ENCODE data around the gene MAML3.
A peak's percentile ranks its signal among the peaks of the same experiment; 100 is the strongest.

Gene MAML3

DNA sequence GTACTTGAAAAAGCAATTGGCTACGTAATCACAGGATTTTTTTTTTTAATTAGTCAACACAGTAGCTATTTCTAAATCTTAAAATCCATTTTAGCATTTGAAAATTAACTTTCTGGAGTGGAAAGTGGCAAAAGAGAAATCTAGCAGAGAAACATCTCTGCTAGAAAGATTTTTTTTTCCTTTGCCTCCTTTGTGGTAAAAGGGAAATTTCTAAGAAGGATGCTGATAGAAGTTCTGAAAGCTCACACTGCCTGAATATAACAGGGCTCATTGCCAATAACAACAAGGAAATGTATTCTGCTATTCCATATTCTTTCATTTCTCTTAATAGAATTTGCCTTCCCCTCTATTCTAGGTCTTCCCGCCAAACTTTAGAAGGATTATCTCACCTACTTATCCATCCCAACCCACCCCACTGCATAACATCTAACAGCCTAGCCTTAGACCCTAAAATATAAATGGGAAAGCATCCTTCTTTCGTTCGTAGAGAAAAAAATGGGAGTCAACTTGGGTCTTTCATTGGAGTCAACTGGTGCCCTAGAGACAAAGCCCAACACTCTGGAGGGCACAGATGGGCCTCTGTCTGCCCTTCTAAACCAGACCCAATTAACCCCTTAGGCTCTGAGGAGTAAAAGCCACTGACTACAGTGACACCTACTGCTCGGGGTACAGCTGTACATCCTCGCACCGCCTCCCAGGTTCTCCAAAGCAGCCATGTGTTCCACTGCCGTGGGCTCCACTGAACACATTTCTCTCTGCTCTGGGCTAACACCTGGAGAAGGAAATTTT lies 103.9 kb downstream of the MAML3 start:
- Histone ChIP-seq H3K4me1 (ENCODE audit: insufficient read depth, low read length) (peaks cover 44% of the 10 kb centered on the region), H3K9ac (ENCODE audit: low read depth, low read length) (no peak overlapping the region), H3K9me3 (ENCODE audit: control insufficient read depth, insufficient read depth, low read length) (no peaks in the 10 kb centered on the region), H3K36me3 (ENCODE audit: insufficient read depth, low read length) (no peaks in the 10 kb centered on the region)

- peaks cover 44% of the 10 kb centered on the region for H3K4me1 ChIP-seq (ENCODE audit: insufficient read depth, low read length)
- H3K9me3 ChIP-seq (ENCODE audit: control insufficient read depth, insufficient read depth, low read length): no peaks in the 10 kb centered on the region
- peak overlapping the region; percentile 49 for H3K9ac ChIP-seq (ENCODE audit: low read depth, low read length)
- no peaks in the 10 kb centered on the region for H3K36me3 ChIP-seq (ENCODE audit: insufficient read depth, low read length)
These were observed 104.7 kb downstream of the MAML3 start for GRCh38 chr4:140049024-140049848.

DNA sequence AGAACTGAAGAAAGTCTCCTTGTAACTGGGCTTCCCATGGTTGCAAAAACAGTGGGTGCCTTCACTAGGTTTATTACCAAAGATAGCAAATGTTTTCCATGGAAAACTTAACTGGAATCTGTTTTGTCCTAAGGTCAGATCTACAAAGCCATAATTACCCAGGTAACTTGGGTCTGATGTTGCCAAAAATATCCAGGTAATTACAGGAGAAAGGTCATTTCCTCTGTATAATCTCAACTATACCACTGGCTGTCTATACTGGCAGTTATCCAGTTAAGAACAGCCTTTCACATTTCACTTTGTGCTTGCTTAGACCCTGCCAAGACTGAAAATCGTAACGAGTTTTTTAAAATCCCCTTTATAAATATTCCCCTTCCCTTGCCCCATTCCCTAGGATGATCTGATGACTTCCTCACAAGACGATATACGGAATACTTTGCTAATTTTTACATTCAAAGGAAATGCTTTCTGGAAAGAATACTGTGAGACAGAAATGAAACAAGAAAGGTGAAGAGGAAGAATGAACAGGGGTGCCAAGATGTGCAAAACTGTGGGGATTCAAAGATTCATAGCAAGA lies 105.5 kb downstream of the MAML3 start:
- Histone ChIP-seq H3K36me3 (ENCODE audit: insufficient read depth, low read length) (no peaks in the 10 kb centered on the region), H3K9me3 (ENCODE audit: control insufficient read depth, insufficient read depth, low read length) (no peaks in the 10 kb centered on the region), H3K9ac (ENCODE audit: low read depth, low read length) (peak overlapping the region; percentile 49; the same call in 1 of the 2 replicates), H3K4me1 (ENCODE audit: insufficient read depth, low read length) (peaks cover 44% of the 10 kb centered on the region)

GRCh38 chr4:140047786-140048185 lies 106.2 kb downstream of the MAML3 start:
- H3K4me1 ChIP-seq (ENCODE audit: insufficient read depth, low read length): peaks cover 41% of the 10 kb centered on the region
- H3K9ac ChIP-seq (ENCODE audit: low read depth, low read length): peak overlapping the region; percentile 42; the same call in 1 of the 2 replicates
- no peaks in the 10 kb centered on the region for H3K36me3 ChIP-seq (ENCODE audit: insufficient read depth, low read length)
- no peaks in the 10 kb centered on the region for H3K9me3 ChIP-seq (ENCODE audit: control insufficient read depth, insufficient read depth, low read length)

DNA sequence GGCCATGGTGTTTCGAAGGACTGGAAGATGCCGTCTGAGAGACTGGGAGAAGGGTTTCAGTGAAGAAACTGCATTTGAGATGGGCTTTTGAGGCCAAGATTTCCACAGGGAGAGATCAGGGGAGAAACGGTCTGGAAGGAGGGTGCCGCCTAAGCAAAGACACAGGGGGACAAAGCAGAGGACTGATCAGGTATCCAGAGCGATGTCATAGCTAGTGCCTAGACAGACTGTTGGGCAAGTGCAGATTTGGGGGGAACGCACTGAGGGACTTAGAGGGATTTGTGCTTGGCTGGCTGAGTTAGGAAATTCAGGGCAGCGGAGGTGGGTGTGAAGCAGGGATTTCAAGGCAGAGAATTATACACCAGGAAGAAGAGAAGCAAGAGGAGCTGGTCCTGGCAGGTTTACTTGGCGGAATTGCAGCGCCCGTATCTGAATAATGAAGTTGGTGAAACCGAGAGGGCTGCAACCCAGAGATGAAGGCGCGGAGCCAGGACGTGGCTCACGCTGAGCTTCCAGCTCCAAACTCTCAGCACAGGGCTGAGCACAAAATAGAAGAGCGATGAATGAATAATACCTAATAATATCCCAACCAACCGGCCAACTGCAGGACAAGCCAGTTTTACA lies 106.9 kb downstream of the MAML3 start:
- peaks cover 41% of the 10 kb centered on the region for H3K4me1 ChIP-seq (ENCODE audit: insufficient read depth, low read length)
- H3K9ac ChIP-seq (ENCODE audit: low read depth, low read length): peak overlapping the region; percentile 42; the same call in 1 of the 2 replicates

DNA sequence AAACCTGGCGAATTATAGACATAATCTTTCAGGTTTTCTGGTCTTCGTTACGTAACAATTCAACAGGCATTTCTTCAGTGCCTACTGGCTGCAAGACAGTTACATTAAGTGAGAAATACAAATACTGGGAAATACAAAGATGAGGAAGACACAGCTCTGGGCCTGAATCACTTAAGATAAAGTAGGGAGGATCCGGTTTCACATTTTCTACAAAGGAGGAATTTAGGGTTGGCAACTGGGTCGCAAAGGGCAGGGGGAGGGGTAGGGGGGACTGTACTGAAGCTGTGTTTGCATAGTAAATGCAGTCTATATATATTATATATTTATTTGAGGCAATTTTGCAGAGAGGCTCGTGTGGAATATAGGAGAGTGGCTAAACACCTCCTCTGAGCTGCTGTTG lies 107.4 kb downstream of the MAML3 start:
- H3K36me3 ChIP-seq (ENCODE audit: insufficient read depth, low read length): no peaks in the 10 kb centered on the region
- no peaks in the 10 kb centered on the region for H3K9me3 ChIP-seq (ENCODE audit: control insufficient read depth, insufficient read depth, low read length)
- peak overlapping the region; percentile 42; the same call in 1 of the 2 replicates for H3K9ac ChIP-seq (ENCODE audit: low read depth, low read length)
- peaks cover 41% of the 10 kb centered on the region for H3K4me1 ChIP-seq (ENCODE audit: insufficient read depth, low read length)

More for the DNA sequence above, 106.9 kb downstream of the MAML3 start:
- Histone ChIP-seq H3K36me3 (ENCODE audit: insufficient read depth, low read length) (no peaks in the 10 kb centered on the region), H3K9me3 (ENCODE audit: control insufficient read depth, insufficient read depth, low read length) (no peaks in the 10 kb centered on the region)

GRCh38 chr4:140046016-140046415 lies 108.0 kb downstream of the MAML3 start:
- no peaks in the 10 kb centered on the region for H3K36me3 ChIP-seq (ENCODE audit: insufficient read depth, low read length)
- H3K9ac ChIP-seq (ENCODE audit: low read depth, low read length): no peak overlapping the region
- no peaks in the 10 kb centered on the region for H3K9me3 ChIP-seq (ENCODE audit: control insufficient read depth, insufficient read depth, low read length)
- H3K4me1 ChIP-seq (ENCODE audit: insufficient read depth, low read length): peaks cover 41% of the 10 kb centered on the region

GRCh38 chr4:140044337-140044902 lies 109.6 kb downstream of the MAML3 start:
- Histone ChIP-seq H3K9ac (ENCODE audit: low read depth, low read length) (no peak overlapping the region), H3K4me1 (ENCODE audit: insufficient read depth, low read length) (peaks cover 34% of the 10 kb centered on the region), H3K36me3 (ENCODE audit: insufficient read depth, low read length) (no peaks in the 10 kb centered on the region), H3K9me3 (ENCODE audit: control insufficient read depth, insufficient read depth, low read length) (no peaks in the 10 kb centered on the region)

GRCh38 chr4:140042634-140043033 lies 111.3 kb downstream of the MAML3 start:
- Histone ChIP-seq H3K36me3 (ENCODE audit: insufficient read depth, low read length) (no peaks in the 10 kb centered on the region), H3K9ac (ENCODE audit: low read depth, low read length) (no peak overlapping the region), H3K9me3 (ENCODE audit: control insufficient read depth, insufficient read depth, low read length) (no peaks in the 10 kb centered on the region), H3K4me1 (ENCODE audit: insufficient read depth, low read length) (peaks cover 22% of the 10 kb centered on the region)

- H3K4me1 ChIP-seq (ENCODE audit: insufficient read depth, low read length): peaks cover 7% of the 10 kb centered on the region
- no peaks in the 10 kb centered on the region for H3K36me3 ChIP-seq (ENCODE audit: insufficient read depth, low read length)
These were observed 115.9 kb downstream of the MAML3 start for GRCh38 chr4:140038031-140038533.

DNA sequence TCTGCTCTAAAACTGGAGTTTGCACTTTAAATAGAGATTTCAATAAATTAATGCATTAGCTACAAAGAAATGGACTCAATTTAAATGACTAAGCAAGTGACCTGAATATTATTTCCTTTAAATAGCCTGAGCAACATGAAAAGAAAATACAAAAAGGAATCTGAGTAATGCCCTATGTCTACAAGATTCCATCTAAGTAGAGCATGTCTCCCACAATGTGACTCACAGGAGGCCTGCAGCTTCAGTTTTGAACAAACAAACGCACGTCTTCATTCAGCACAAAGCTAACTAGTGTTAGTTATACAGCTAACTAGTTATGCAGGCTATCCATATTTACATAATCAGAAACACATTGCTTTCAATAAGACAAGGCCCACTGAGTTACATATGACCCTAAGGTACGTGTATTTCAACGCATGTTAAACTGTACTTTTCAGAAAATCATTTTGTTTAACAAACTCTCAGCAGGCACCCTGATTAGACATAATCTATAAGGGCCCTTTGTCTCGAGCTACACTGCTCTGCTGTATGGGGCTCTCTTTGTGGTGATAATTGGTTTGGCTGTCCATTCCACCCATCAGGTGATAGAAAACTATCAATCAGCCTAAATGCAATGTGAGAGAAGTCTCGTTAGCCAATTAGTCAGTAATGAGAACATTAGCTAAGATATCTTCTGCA lies 116.5 kb downstream of the MAML3 start:
- Histone ChIP-seq H3K9me3 (ENCODE audit: control insufficient read depth, insufficient read depth, low read length) (no peaks in the 10 kb centered on the region), H3K9ac (ENCODE audit: low read depth, low read length) (no peak overlapping the region), H3K36me3 (ENCODE audit: insufficient read depth, low read length) (no peaks in the 10 kb centered on the region), H3K4me1 (ENCODE audit: insufficient read depth, low read length) (peaks cover 7% of the 10 kb centered on the region)

More at GRCh38 chr4:140038031-140038533, 115.9 kb downstream of the MAML3 start:
- H3K9ac ChIP-seq (ENCODE audit: low read depth, low read length): no peak overlapping the region
- H3K9me3 ChIP-seq (ENCODE audit: control insufficient read depth, insufficient read depth, low read length): no peaks in the 10 kb centered on the region

DNA sequence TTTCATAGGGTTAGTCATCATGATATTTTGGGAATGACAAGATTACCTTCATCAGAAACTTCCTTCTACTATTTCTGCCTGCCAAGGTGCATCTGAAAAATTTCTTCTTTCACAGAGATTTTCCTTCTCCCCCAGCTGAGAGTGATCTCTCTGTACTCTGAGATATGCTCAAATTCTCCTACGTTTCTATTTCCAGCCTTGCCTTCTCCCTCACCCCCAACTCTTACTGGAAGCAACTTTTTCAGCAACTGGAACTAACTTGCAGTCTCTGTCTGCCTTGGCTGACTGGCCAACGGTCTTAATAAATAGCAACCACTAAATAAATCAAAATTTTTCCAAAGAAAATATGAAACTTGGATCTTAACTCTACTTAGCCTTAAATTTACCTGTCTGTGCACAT lies 122.3 kb downstream of the MAML3 start:
- H3K36me3 ChIP-seq (ENCODE audit: insufficient read depth, low read length): no peaks in the 10 kb centered on the region

GRCh38 chr4:140031061-140031460 lies 122.9 kb downstream of the MAML3 start:
- Histone ChIP-seq H3K9ac (ENCODE audit: low read depth, low read length) (no peak overlapping the region), H3K4me1 (ENCODE audit: insufficient read depth, low read length) (no peaks in the 10 kb centered on the region), H3K36me3 (ENCODE audit: insufficient read depth, low read length) (no peaks in the 10 kb centered on the region), H3K9me3 (ENCODE audit: control insufficient read depth, insufficient read depth, low read length) (no peaks in the 10 kb centered on the region)

More for the DNA sequence above, 122.3 kb downstream of the MAML3 start:
- H3K9me3 ChIP-seq (ENCODE audit: control insufficient read depth, insufficient read depth, low read length): no peaks in the 10 kb centered on the region
- no peaks in the 10 kb centered on the region for H3K4me1 ChIP-seq (ENCODE audit: insufficient read depth, low read length)
- H3K9ac ChIP-seq (ENCODE audit: low read depth, low read length): no peak overlapping the region
